OCI-LY7 (cell line): Measurements from ENCODE around the gene PDGFRA. TPM values are rescaled to one million over a fixed set of nuclear protein-coding genes. Genes with fewer than 3 reads are reported as not detected.
"Not testable (repeated sequence)": the region's sequence is repeated elsewhere in the genome, so short reads cannot be mapped to it uniquely, and the experiment has no call there.

ENCODE experiments used
- BruUV-seq: library from RNA; stranded (reverse); fragments of 400-500 nt; replicated peaks from 2 replicates; lab custom pipeline; 2021; lab: Mats Ljungman, UMichigan
- CTCF ChIA-PET: fragments of 300-600 bp; sonication (Branson Sonifier 250); formaldehyde crosslinking; loops from one replicate; lab custom pipeline; 2022; ENCODE audit warnings: antibody characterized with exemption; ENCODE audit not compliant: unreplicated experiment; lab: Charles Lee
- POLR2A ChIA-PET: fragments of 300-600 bp; sonication (Branson Sonifier 250); formaldehyde crosslinking; loops from one replicate; lab custom pipeline; 2022; ENCODE audit warnings: antibody characterized with exemption; lab: Charles Lee
- DNase-seq: peaks from one replicate; pipeline ENCODE4 v3.0.0-alpha.2; 2015; ENCODE audit warnings: low spot score
- H2AFZ ChIP-seq: fragments of 200-600 bp; sonication (generic), shearing (Covaris generic); 2 replicates; pipeline ENCODE4 v1.6.1; 2014; ENCODE audit warnings: mild to moderate bottlenecking, antibody characterized with exemption, low read length, moderate library complexity
- H3K27ac ChIP-seq: fragments of 200-600 bp; sonication (generic); 2 replicates; pipeline ENCODE4 v1.5.1; 2014; ENCODE audit warnings: mixed run types, low read depth, mild to moderate bottlenecking, moderate library complexity, low read length, inconsistent platforms; ENCODE audit not compliant: poor library complexity, severe bottlenecking
- H3K36me3 ChIP-seq: fragments of 200-600 bp; sonication (generic); 2 replicates; pipeline ENCODE4 v1.6.1; 2014; ENCODE audit warnings: mild to moderate bottlenecking, antibody characterized with exemption, low read length, moderate library complexity, mixed read lengths; ENCODE audit not compliant: insufficient read depth
- H3K4me1 ChIP-seq: fragments of 200-600 bp; sonication (generic); 2 replicates; pipeline ENCODE4 v1.5.1; 2014; ENCODE audit warnings: mild to moderate bottlenecking, low read length; ENCODE audit not compliant: insufficient read depth, poor library complexity, severe bottlenecking
- H3K4me2 ChIP-seq: fragments of 200-600 bp; sonication (generic); 2 replicates; pipeline ENCODE4 v1.6.1; 2014; ENCODE audit warnings: mild to moderate bottlenecking, low read length
- H3K4me3 ChIP-seq: fragments of 200-600 bp; sonication (generic); 2 replicates; pipeline ENCODE4 v1.5.1; 2014; ENCODE audit warnings: mild to moderate bottlenecking, low read depth, low read length; ENCODE audit not compliant: poor library complexity, severe bottlenecking
- H3K79me2 ChIP-seq: fragments of 200-600 bp; sonication (generic); 2 replicates; pipeline ENCODE4 v1.6.1; 2016; ENCODE audit warnings: low read depth, mild to moderate bottlenecking, low read length, moderate library complexity, mixed read lengths; ENCODE audit not compliant: insufficient read depth
- H3K9me2 ChIP-seq: fragments of 200-600 bp; sonication (generic); 2 replicates; pipeline ENCODE4 v1.6.1; 2016; ENCODE audit warnings: mild to moderate bottlenecking, low read length, mixed read lengths; ENCODE audit not compliant: insufficient read depth
- H3K9me3 ChIP-seq: fragments of 200-600 bp; sonication (generic); 2 replicates; pipeline ENCODE4 v1.6.1; 2014; ENCODE audit warnings: mild to moderate bottlenecking, mixed run types, low read length, mixed read lengths
- H4K20me1 ChIP-seq: fragments of 200-600 bp; sonication (generic); 2 replicates; pipeline ENCODE4 v1.6.1; 2014; ENCODE audit warnings: mild to moderate bottlenecking, antibody characterized with exemption, low read length, moderate library complexity, mixed read lengths; ENCODE audit not compliant: insufficient read depth
- EZH2phosphoT487 ChIP-seq: fragments of 200-600 bp; sonication (generic); IDR thresholded peaks from 2 replicates; pipeline ENCODE4 v1.6.1; 2018; ENCODE audit warnings: low read depth, borderline replicate concordance, mild to moderate bottlenecking, mixed run types, antibody characterized with exemption, low read length, moderate library complexity, mixed read lengths
- intact Hi-C: fragments of 100-400 bp; cut with micrococcal nuclease; formaldehyde crosslinking; loops from one replicate; pipeline ENCODE4 v1.10.0; 2022; ENCODE audit not compliant: unreplicated experiment
- total RNA-seq, 2 experiments: library from RNA; depleted of rRNA in 1 of 2; stranded (reverse); fragments of >200 nt in 1 of 2; shearing (Covaris generic) in 1 of 2; gene quantifications; 2 replicates each; pipeline ENCODE4 v1.2.3, GENCODE V29; 2014 to 2022
- TF ChIP-seq, protein P1 (sequence below): fragments of 200-600 bp; sonication (generic); conservative IDR thresholded peaks from 2 replicates; pipeline ENCODE4 v1.5.1; 2014; ENCODE audit warnings: mild to moderate bottlenecking, antibody characterized with exemption, low read length, moderate library complexity, mixed read lengths

PDGFRA gene
- total RNA-seq, 2 experiments from 2014 or later = not detected

DNA sequence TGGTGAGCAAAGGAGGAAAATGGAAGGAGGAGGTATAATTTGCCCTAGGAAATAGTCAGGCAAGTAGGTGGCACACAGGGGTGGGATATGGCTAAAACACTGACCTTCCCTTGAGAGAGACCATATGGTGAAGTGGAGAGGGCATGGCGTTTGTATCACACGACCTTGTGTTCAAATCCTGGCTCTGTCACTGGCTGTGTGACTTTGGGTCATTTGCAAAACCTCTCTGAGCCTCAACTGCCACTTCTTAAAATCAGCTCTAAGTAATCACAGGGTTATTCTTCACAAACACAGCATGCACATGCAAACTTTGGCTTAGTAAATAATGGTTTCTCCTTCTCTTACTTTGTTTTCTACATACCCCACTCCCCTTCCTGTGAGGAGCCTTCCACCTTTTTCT lies 8.7 kb downstream of the PDGFRA start:
- Histone ChIP-seq H3K4me2 (no peak overlapping the region), H2AFZ (no peak overlapping the region), H3K9me2 (no peaks in the 10 kb centered on the region), H3K36me3 (no peaks in the 10 kb centered on the region), H4K20me1 (no peaks in the 10 kb centered on the region), H3K4me3 (no peak overlapping the region), H3K79me2 (no peaks in the 10 kb centered on the region), H3K9me3 (peaks cover 22% of the 10 kb centered on the region), H3K27ac (no peak overlapping the region), H3K4me1 (no peaks in the 10 kb centered on the region)
- CTCF ChIA-PET = no interaction called here
- POLR2A ChIA-PET = no interaction called here
- TF ChIP-seq, protein P1, sequence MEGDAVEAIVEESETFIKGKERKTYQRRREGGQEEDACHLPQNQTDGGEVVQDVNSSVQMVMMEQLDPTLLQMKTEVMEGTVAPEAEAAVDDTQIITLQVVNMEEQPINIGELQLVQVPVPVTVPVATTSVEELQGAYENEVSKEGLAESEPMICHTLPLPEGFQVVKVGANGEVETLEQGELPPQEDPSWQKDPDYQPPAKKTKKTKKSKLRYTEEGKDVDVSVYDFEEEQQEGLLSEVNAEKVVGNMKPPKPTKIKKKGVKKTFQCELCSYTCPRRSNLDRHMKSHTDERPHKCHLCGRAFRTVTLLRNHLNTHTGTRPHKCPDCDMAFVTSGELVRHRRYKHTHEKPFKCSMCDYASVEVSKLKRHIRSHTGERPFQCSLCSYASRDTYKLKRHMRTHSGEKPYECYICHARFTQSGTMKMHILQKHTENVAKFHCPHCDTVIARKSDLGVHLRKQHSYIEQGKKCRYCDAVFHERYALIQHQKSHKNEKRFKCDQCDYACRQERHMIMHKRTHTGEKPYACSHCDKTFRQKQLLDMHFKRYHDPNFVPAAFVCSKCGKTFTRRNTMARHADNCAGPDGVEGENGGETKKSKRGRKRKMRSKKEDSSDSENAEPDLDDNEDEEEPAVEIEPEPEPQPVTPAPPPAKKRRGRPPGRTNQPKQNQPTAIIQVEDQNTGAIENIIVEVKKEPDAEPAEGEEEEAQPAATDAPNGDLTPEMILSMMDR = no peak
- TF ChIP-seq EZH2phosphoT487 = no peak
- intact Hi-C loops = loop anchor here (10.0 kb wide), 2 partner anchors 743 to 1223 kb away; no protein-coding TSS in a partner anchor
- DNase-seq = no peak
- no TSS peak for BruUV-seq

GRCh38 chr4:54238389-54238788 lies 9.3 kb downstream of the PDGFRA start:
- H3K4me3 ChIP-seq = no peak overlapping the region
- peaks cover 24% of the 10 kb centered on the region for H3K9me3 ChIP-seq
- no peak overlapping the region for H3K4me2 ChIP-seq
- no peaks in the 10 kb centered on the region for H3K36me3 ChIP-seq
- no peaks in the 10 kb centered on the region for H3K79me2 ChIP-seq
- CTCF ChIA-PET = no interaction called here
- TF ChIP-seq, protein P1 = no peak
- no peak for TF ChIP-seq EZH2phosphoT487
- BruUV-seq = no TSS peak
- H2AFZ ChIP-seq = no peak overlapping the region
- DNase-seq = no peak
- no peaks in the 10 kb centered on the region for H4K20me1 ChIP-seq
- intact Hi-C loops = loop anchor here (10.0 kb wide), 2 partner anchors 744 to 1224 kb away; no protein-coding TSS in a partner anchor
- no peaks in the 10 kb centered on the region for H3K9me2 ChIP-seq
- POLR2A ChIA-PET = no interaction called here
- no peak overlapping the region for H3K27ac ChIP-seq
- no peaks in the 10 kb centered on the region for H3K4me1 ChIP-seq

- H3K9me2 ChIP-seq, H3K79me2 ChIP-seq, BruUV-seq, intact Hi-C loops, H3K4me3 ChIP-seq, H3K4me1 ChIP-seq, H3K4me2 ChIP-seq, H3K36me3 ChIP-seq, H3K27ac ChIP-seq, H4K20me1 ChIP-seq, CTCF ChIA-PET, H2AFZ ChIP-seq, POLR2A ChIA-PET: not testable (repeated sequence)
- peaks cover 24% of the 10 kb centered on the region for H3K9me3 ChIP-seq
- peak; percentile 42 for DNase-seq
Measured at GRCh38 chr4:54241268-54241823, 12.3 kb downstream of the PDGFRA start.

- DNase-seq, POLR2A ChIA-PET, H3K9me2 ChIP-seq, H3K36me3 ChIP-seq, H3K79me2 ChIP-seq, H2AFZ ChIP-seq, intact Hi-C loops, H3K27ac ChIP-seq, BruUV-seq, H3K4me2 ChIP-seq, H3K4me3 ChIP-seq, H4K20me1 ChIP-seq, CTCF ChIA-PET, H3K4me1 ChIP-seq: not testable (repeated sequence)
- peaks cover 24% of the 10 kb centered on the region for H3K9me3 ChIP-seq
Measured at GRCh38 chr4:54243541-54243940, 14.4 kb downstream of the PDGFRA start.

DNA sequence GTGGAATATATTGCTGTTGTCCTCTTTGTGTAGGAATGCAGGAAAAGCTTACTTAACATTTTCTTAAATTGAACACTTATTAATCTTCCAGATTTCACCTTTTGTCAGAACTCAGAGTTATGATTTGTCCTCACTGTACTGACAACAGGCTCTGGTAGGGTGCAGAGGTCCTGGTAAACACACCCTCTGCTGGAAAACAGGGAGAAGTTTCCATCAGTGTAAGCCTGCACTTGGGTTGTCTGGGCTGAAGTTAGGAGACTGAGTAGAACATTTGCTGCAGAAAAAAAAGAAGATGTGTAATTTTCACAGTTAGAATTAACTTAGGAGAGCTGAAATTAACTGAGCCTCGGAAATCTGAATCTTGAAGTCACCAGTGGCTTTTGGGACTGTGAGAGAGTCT lies 23.2 kb downstream of the PDGFRA start:
- DNase-seq, BruUV-seq, intact Hi-C loops, H3K27ac ChIP-seq, POLR2A ChIA-PET, H4K20me1 ChIP-seq, H3K9me2 ChIP-seq, H3K36me3 ChIP-seq, H2AFZ ChIP-seq, CTCF ChIA-PET, H3K9me3 ChIP-seq, H3K4me1 ChIP-seq, H3K4me2 ChIP-seq, H3K79me2 ChIP-seq, H3K4me3 ChIP-seq: not testable (repeated sequence)
